Epithelial cell of proximal tubule (primary cell): Measurements from ENCODE around the gene CACNG7. TPM values are rescaled to one million over a fixed set of nuclear protein-coding genes. Genes with fewer than 3 reads are reported as not detected.

ENCODE experiments used
- DNase-seq: peaks from one replicate; pipeline ENCODE4 v3.0.0-alpha.2; 2011; ENCODE audit warnings: low read depth
- H3K4me3 ChIP-seq: 2 replicates; pipeline ENCODE4 v1.5.1; 2011; ENCODE audit warnings: low read depth, mild to moderate bottlenecking, low read length
- CTCF ChIP-seq: conservative IDR thresholded peaks from 2 replicates; pipeline ENCODE4 v1.5.1; 2012; ENCODE audit warnings: low read depth, mild to moderate bottlenecking, low read length
- total RNA-seq: library from RNA; depleted of rRNA; stranded (reverse); fragments of >200 nt; gene quantifications from 2 replicates; pipeline ENCODE4 v1.2.3, GENCODE V29; 2015

The CACNG7 gene
- total RNA-seq, 1 donor from 2014 or later, result not detected

GRCh38 chr19:53906211-53907192 is 2.6 kb upstream of the CACNG7 start:
- TF ChIP-seq CTCF, result peak; percentile 69
- DNase-seq, result no peak

GRCh38 chr19:53907193-53907581 is 1.9 kb upstream of the CACNG7 start:
- no peak overlapping the region for H3K4me3 ChIP-seq
- no peak for TF ChIP-seq CTCF
- no peak for DNase-seq

More at GRCh38 chr19:53906211-53907192, 2.6 kb upstream of the CACNG7 start:
- H3K4me3 ChIP-seq, result no peak overlapping the region

- H3K4me3 ChIP-seq, result no peak overlapping the region
- no peak for DNase-seq
- TF ChIP-seq CTCF, result no peak
Observed at GRCh38 chr19:53907690-53908089, 1.4 kb upstream of the CACNG7 start.

GRCh38 chr19:53908106-53908934 is 758 bp upstream of the CACNG7 start:
- no peak for TF ChIP-seq CTCF
- no peak for DNase-seq
- H3K4me3 ChIP-seq, result no peak overlapping the region

- DNase-seq, result no peak
- no peak for TF ChIP-seq CTCF
- no peak overlapping the region for H3K4me3 ChIP-seq
Observed at GRCh38 chr19:53909471-53910169, 542 bp downstream of the CACNG7 start.

- no peak for TF ChIP-seq CTCF
- no peak for DNase-seq
- no peak overlapping the region for H3K4me3 ChIP-seq
Observed at GRCh38 chr19:53910170-53910518, 1.1 kb downstream of the CACNG7 start.
